HepG2 (cell line): Measurements from ENCODE around the gene TRAPPC10. TPM values are rescaled to one million over a fixed set of nuclear protein-coding genes. Genes with fewer than 3 reads are reported as not detected.

ENCODE experiments used
- ATAC-seq: fragments of 200-7000 bp; cut with Tn5 transposase; 3 replicates; pipeline ENCODE4 v1.9.1; 2020; ENCODE audit warnings: mild to moderate bottlenecking, moderate library complexity
- BruUV-seq: library from RNA; stranded (reverse); fragments of 400-500 nt; replicated peaks from 2 replicates; lab custom pipeline; 2021; lab: Mats Ljungman, UMichigan
- CTCF ChIA-PET: fragments of 300-600 bp; formaldehyde crosslinking; extraction: SDS; loops from one replicate; lab custom pipeline; 2021; ENCODE audit warnings: low total read pairs, inconsistent platforms, low intra/inter-chr PET ratio; lab: Yijun Ruan, JAX
- POLR2A ChIA-PET: fragments of 350-600 bp; sonication (Branson Sonifier 250); formaldehyde crosslinking; loops from one replicate; lab custom pipeline; 2020; ENCODE audit warnings: antibody characterized with exemption, inconsistent platforms; lab: Yijun Ruan, JAX
- DNase-seq: peaks from one replicate; pipeline ENCODE4 v3.0.0-alpha.2; 2015; ENCODE audit warnings: low spot score
- FAIRE-seq: peaks from 3 replicates; lab custom pipeline; 2011; peaks lifted over from hg19 to GRCh38; lab: Jason Lieb, UNC
- H2AFZ ChIP-seq: one replicate; pipeline ENCODE4 v1.6.1; 2011; ENCODE audit warnings: low read length, inconsistent platforms
- H3K27ac ChIP-seq: fragments of 300-600 bp; 3 replicates; pipeline ENCODE4 v1.8.0; 2011; ENCODE audit warnings: mixed run types, mild to moderate bottlenecking, mixed read lengths, low read length, inconsistent platforms; ENCODE audit not compliant: insufficient read depth; ENCODE audit errors: extremely low read length
- H3K27me3 ChIP-seq, 2 experiments: fragments of 200-600 bp in 1 of 2; 2 replicates in 1 of 2; 3 replicates in 1 of 2; pipeline versions ENCODE4 v1.6.0 to v1.8.0; 2011; ENCODE audit warnings: low read length in 2 of 2, mild to moderate bottlenecking in 2 of 2, moderate library complexity in 2 of 2, inconsistent platforms in 1 of 2; ENCODE audit not compliant: insufficient read depth in 2 of 2, control insufficient read depth in 1 of 2
- H3K36me3 ChIP-seq, 2 experiments: fragments of 200-600 bp in 1 of 2; replicated peaks in 1 of 2; 2 replicates in 1 of 2; 3 replicates in 1 of 2; pipeline versions ENCODE4 v1.5.1 to v1.8.0; 2011; ENCODE audit warnings: low read length in 2 of 2, inconsistent platforms in 1 of 2; ENCODE audit not compliant: insufficient read depth in 2 of 2, control insufficient read depth in 1 of 2
- H3K4me1 ChIP-seq: 2 replicates; pipeline ENCODE4 v1.5.1; 2012; ENCODE audit warnings: low read length, inconsistent platforms; ENCODE audit not compliant: insufficient read depth
- H3K4me2 ChIP-seq: 2 replicates; pipeline ENCODE4 v1.6.0; 2011; ENCODE audit warnings: low read depth, low read length, inconsistent platforms
- H3K4me3 ChIP-seq, 3 experiments: fragments of 200-600 bp in 1 of 3; sonication (generic), shearing (Covaris generic) in 1 of 3; replicated peaks in 1 of 3; 2 replicates each; pipeline ENCODE4 v1.5.1; 2011 to 2016; ENCODE audit warnings: low read length in 3 of 3, inconsistent platforms in 2 of 3, low read depth in 2 of 3, mild to moderate bottlenecking in 2 of 3, control low read depth in 1 of 3, mixed read lengths in 1 of 3; ENCODE audit not compliant: insufficient read depth in 1 of 3
- H3K79me2 ChIP-seq: one replicate; pipeline ENCODE4 v1.6.1; 2011; ENCODE audit warnings: low read length, inconsistent platforms; ENCODE audit not compliant: insufficient read depth
- H3K9ac ChIP-seq: 2 replicates; pipeline ENCODE4 v1.6.0; 2011; ENCODE audit warnings: mild to moderate bottlenecking, low read depth, low read length, inconsistent platforms; ENCODE audit not compliant: insufficient read depth
- H3K9me3 ChIP-seq: 2 replicates; pipeline ENCODE4 v1.5.1; 2012; ENCODE audit warnings: mild to moderate bottlenecking, low read length
- H4K20me1 ChIP-seq: 2 replicates; pipeline ENCODE4 v1.6.0; 2011; ENCODE audit warnings: inconsistent platforms, mild to moderate bottlenecking, low read length, moderate library complexity; ENCODE audit not compliant: insufficient read depth
- ARID3A ChIP-seq: IDR thresholded peaks from 2 replicates; pipeline ENCODE4 v1.6.1; 2012; ENCODE audit warnings: low read depth, low read length, improper control_type of control experiment
- CBX1 ChIP-seq: IDR thresholded peaks from one replicate; pipeline ENCODE4 v1.6.1; 2016; ENCODE audit warnings: antibody characterized with exemption, low read depth
- FOXK1 ChIP-seq: sonication (generic); formaldehyde crosslinking; IDR thresholded peaks from 2 replicates; pipeline ENCODE4 v1.4.0; 2020; ENCODE audit warnings: low read depth, missing genetic modification reagents, borderline replicate concordance
- HBP1 ChIP-seq: IDR thresholded peaks from 2 replicates; pipeline ENCODE4 v1.6.1; 2016; ENCODE audit warnings: low read depth, control low read depth
- ISX ChIP-seq: sonication (generic); formaldehyde crosslinking; conservative IDR thresholded peaks from 2 replicates; pipeline ENCODE4 v1.5.0; 2020; ENCODE audit warnings: missing genetic modification reagents
- KDM4B ChIP-seq: sonication (generic); formaldehyde crosslinking; IDR thresholded peaks from 2 replicates; pipeline ENCODE4 v1.4.0; 2020; ENCODE audit warnings: missing genetic modification reagents
- NBN ChIP-seq: fragments of 450-650 bp; conservative IDR thresholded peaks from 2 replicates; pipeline ENCODE4 v1.6.1; 2017
- POGZ ChIP-seq: sonication (generic); formaldehyde crosslinking; IDR thresholded peaks from 2 replicates; pipeline ENCODE4 v1.4.0; 2020; ENCODE audit warnings: mild to moderate bottlenecking, missing genetic modification reagents
- RBFOX2 ChIP-seq: fragments of 200-400 bp; formaldehyde crosslinking; IDR thresholded peaks from 2 replicates; pipeline ENCODE4 v1.6.1; 2017; ENCODE audit warnings: low read depth, mild to moderate bottlenecking, low read length
- SP2 ChIP-seq: sonication (generic); formaldehyde crosslinking; IDR thresholded peaks from 2 replicates; pipeline ENCODE4 v1.5.1; 2020; ENCODE audit warnings: mild to moderate bottlenecking, missing genetic modification reagents
- ZNF143 ChIP-seq: sonication (generic); formaldehyde crosslinking; IDR thresholded peaks from 2 replicates; pipeline ENCODE4 v1.4.0; 2020; ENCODE audit warnings: missing genetic modification reagents
- ZNF33B ChIP-seq: sonication (generic); formaldehyde crosslinking; IDR thresholded peaks from 2 replicates; pipeline ENCODE4 v1.5.1; 2020; ENCODE audit warnings: mild to moderate bottlenecking, missing genetic modification reagents
- ZNF674 ChIP-seq: sonication (generic); formaldehyde crosslinking; IDR thresholded peaks from 2 replicates; pipeline ENCODE4 v1.5.0; 2020; ENCODE audit warnings: low read depth, mild to moderate bottlenecking, missing genetic modification reagents
- ZNF891 ChIP-seq: sonication (generic); formaldehyde crosslinking; IDR thresholded peaks from 2 replicates; pipeline ENCODE4 v1.5.0; 2020; ENCODE audit warnings: mild to moderate bottlenecking, missing genetic modification reagents
- WGBS: methylation state at CpG from one replicate; pipeline ENCODE4 v1.1.6; 2017; ENCODE audit warnings: low lambda C conversion rate; 5-methylcytosine and 5-hydroxymethylcytosine counted together
- in situ Hi-C: cut with HindIII; loops from 2 replicates; pipeline ENCODE4 v1.10.0; 2017; ENCODE audit warnings: low pct_unique_long_range_greater_than_20kb; ENCODE audit not compliant: extremely low pct_ligation_motif_present
- intact Hi-C: fragments of 100-400 bp; cut with micrococcal nuclease; formaldehyde crosslinking; loops from one replicate; pipeline ENCODE4 v1.10.0; 2022; ENCODE audit not compliant: unreplicated experiment
- polyA plus RNA-seq, 8 experiments: library from polyadenylated mRNA; depleted of rRNA in 3 of 8; stranded (reverse) in 7 of 8; unstranded in 1 of 8; fragments of >200 nt; fragmentation: Illumina TruSeq in 4 of 8; extraction: Trizol in 4 of 8; gene quantifications; 2 replicates each; pipeline versions ENCODE4 v1.2.1 to v1.2.3, GENCODE V29; 2011 to 2016; ENCODE audit warnings: low read depth in 4 of 8, missing spikeins in 1 of 8, mixed read lengths in 1 of 8; ENCODE audit not compliant: insufficient read depth in 1 of 8
- total RNA-seq, 5 experiments: library from RNA; depleted of rRNA; stranded (reverse); fragments of >200 nt; fragmentation: Illumina TruSeq; extraction: Trizol; gene quantifications; 2 replicates each; pipeline ENCODE4 v1.2.3, GENCODE V29; 2016; ENCODE audit warnings: low read depth in 1 of 5

The TRAPPC10 gene
- total and polyA plus RNA-seq, 2 of the 13 experiments (the other 11 are each of a cell fraction or from before 2014, with no cell fraction given), result 10.6 to 16.5 TPM

- Histone ChIP-seq H3K79me2 (no peaks in the 10 kb centered on the region), H3K9ac (no peak overlapping the region), H3K4me2 (no peak overlapping the region), H3K9me3 (no peaks in the 10 kb centered on the region), H3K36me3 (peaks cover 14 to 42% of the 10 kb centered on the region in 2 experiments), H3K4me1 (0 out of 2 replicates have a peak, but pooled peaks cover 8% of the 10 kb centered on the region), H4K20me1 (no peaks in the 10 kb centered on the region), H3K4me3 (no peak overlapping the region), H3K27ac (no peak overlapping the region), H3K27me3 (no peaks in the 10 kb centered on the region), H2AFZ (no peak overlapping the region)
- POLR2A ChIA-PET, result no interaction called here
- ATAC-seq (no peak), FAIRE-seq (no peak), DNase-seq (no peak)
- WGBS, result 88% methylated on average over 14 of the region's 14 CpGs
- in situ Hi-C loops (no loop called here), intact Hi-C loops (no loop called here)
- no TSS peak for BruUV-seq
- CTCF ChIA-PET, result no interaction called here
- no peak for TF ChIP-seq SP2 (CRISPR knock-in tag)
- TF ChIP-seq KDM4B, result no peak
- TF ChIP-seq ZNF33B, result no peak
- no peak for TF ChIP-seq ZNF674 (CRISPR knock-in tag)
- TF ChIP-seq FOXK1 (CRISPR knock-in tag), result no peak
- no peak for TF ChIP-seq ARID3A
- no peak for TF ChIP-seq ISX (CRISPR knock-in tag)
- TF ChIP-seq ZNF143 (CRISPR knock-in tag), result no peak
- no peak for TF ChIP-seq RBFOX2
- no peak for TF ChIP-seq HBP1 (CRISPR knock-in tag)
- TF ChIP-seq POGZ (CRISPR knock-in tag), result no peak
- no peak for TF ChIP-seq NBN
- TF ChIP-seq CBX1, result no peak
- TF ChIP-seq ZNF891 (CRISPR knock-in tag), result no peak
These were observed 40.1 kb downstream of the TRAPPC10 start for GRCh38 chr21:44052071-44052829.
